SK-N-SH (cell line): ENCODE results near the gene EDA.

Experiments used
- EP300 ChIP-seq, 2 experiments: IDR thresholded peaks; 2 replicates each; pipeline versions ENCODE4 v1.4.0 to v1.6.1; 2012; ENCODE audit warnings: borderline replicate concordance in 1 of 2, low read depth in 1 of 2, low read length in 1 of 2
- FOXJ3 ChIP-seq: sonication (generic); formaldehyde crosslinking; IDR thresholded peaks from 2 replicates; pipeline ENCODE4 v1.5.1; 2020; ENCODE audit warnings: mild to moderate bottlenecking, missing genetic modification reagents
- GABPA ChIP-seq: IDR thresholded peaks from 2 replicates; pipeline ENCODE4 v1.4.0; 2012; ENCODE audit warnings: low read depth, mild to moderate bottlenecking
- MXI1 ChIP-seq: IDR thresholded peaks from 2 replicates; pipeline ENCODE4 v1.6.1; 2012; ENCODE audit warnings: mild to moderate bottlenecking, low read depth, low read length, improper control_type of control experiment
- TF ChIP-seq, protein P1 (sequence below): fragments of 200-600 bp; sonication (generic); IDR thresholded peaks from 2 replicates; pipeline ENCODE4 v1.6.1; 2017; ENCODE audit warnings: antibody characterized with exemption, mild to moderate bottlenecking, moderate library complexity
- TF ChIP-seq, protein P2 (sequence below): IDR thresholded peaks from 2 replicates; pipeline ENCODE4 v1.6.1; 2012; ENCODE audit warnings: mild to moderate bottlenecking, low read depth, low read length, moderate library complexity
- TF ChIP-seq, protein P3 (sequence below): IDR thresholded peaks from 2 replicates; pipeline ENCODE4 v1.4.0; 2012; ENCODE audit warnings: low read depth, borderline replicate concordance
- TF ChIP-seq, protein P4 (sequence below): IDR thresholded peaks from 2 replicates; pipeline ENCODE4 v1.4.0; 2012; ENCODE audit warnings: low read depth, borderline replicate concordance

DNA sequence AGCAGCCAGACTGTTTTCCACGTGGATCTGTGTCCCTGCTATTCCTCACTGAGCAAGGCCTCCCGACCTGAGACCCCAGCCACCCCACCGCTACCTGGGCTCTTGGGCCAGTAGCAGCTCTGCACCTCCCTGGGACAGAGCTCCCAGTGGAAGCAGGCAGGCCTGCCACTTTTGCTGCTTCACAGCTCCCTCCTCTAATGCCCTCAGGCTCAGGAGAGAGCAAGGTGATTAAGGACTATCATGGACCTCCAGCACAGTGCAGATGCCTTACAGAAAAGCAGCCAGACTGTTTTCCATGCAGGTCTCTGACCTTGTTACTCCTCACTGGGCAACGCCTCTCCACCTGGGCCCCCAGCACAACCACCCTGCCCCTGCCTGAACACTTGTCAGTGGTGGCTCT lies 396.8 kb downstream of the EDA start:
- TF ChIP-seq, protein P1, sequence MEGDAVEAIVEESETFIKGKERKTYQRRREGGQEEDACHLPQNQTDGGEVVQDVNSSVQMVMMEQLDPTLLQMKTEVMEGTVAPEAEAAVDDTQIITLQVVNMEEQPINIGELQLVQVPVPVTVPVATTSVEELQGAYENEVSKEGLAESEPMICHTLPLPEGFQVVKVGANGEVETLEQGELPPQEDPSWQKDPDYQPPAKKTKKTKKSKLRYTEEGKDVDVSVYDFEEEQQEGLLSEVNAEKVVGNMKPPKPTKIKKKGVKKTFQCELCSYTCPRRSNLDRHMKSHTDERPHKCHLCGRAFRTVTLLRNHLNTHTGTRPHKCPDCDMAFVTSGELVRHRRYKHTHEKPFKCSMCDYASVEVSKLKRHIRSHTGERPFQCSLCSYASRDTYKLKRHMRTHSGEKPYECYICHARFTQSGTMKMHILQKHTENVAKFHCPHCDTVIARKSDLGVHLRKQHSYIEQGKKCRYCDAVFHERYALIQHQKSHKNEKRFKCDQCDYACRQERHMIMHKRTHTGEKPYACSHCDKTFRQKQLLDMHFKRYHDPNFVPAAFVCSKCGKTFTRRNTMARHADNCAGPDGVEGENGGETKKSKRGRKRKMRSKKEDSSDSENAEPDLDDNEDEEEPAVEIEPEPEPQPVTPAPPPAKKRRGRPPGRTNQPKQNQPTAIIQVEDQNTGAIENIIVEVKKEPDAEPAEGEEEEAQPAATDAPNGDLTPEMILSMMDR: no peak
- TF ChIP-seq, protein P2, sequence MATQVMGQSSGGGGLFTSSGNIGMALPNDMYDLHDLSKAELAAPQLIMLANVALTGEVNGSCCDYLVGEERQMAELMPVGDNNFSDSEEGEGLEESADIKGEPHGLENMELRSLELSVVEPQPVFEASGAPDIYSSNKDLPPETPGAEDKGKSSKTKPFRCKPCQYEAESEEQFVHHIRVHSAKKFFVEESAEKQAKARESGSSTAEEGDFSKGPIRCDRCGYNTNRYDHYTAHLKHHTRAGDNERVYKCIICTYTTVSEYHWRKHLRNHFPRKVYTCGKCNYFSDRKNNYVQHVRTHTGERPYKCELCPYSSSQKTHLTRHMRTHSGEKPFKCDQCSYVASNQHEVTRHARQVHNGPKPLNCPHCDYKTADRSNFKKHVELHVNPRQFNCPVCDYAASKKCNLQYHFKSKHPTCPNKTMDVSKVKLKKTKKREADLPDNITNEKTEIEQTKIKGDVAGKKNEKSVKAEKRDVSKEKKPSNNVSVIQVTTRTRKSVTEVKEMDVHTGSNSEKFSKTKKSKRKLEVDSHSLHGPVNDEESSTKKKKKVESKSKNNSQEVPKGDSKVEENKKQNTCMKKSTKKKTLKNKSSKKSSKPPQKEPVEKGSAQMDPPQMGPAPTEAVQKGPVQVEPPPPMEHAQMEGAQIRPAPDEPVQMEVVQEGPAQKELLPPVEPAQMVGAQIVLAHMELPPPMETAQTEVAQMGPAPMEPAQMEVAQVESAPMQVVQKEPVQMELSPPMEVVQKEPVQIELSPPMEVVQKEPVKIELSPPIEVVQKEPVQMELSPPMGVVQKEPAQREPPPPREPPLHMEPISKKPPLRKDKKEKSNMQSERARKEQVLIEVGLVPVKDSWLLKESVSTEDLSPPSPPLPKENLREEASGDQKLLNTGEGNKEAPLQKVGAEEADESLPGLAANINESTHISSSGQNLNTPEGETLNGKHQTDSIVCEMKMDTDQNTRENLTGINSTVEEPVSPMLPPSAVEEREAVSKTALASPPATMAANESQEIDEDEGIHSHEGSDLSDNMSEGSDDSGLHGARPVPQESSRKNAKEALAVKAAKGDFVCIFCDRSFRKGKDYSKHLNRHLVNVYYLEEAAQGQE: no peak
- TF ChIP-seq, protein P3, sequence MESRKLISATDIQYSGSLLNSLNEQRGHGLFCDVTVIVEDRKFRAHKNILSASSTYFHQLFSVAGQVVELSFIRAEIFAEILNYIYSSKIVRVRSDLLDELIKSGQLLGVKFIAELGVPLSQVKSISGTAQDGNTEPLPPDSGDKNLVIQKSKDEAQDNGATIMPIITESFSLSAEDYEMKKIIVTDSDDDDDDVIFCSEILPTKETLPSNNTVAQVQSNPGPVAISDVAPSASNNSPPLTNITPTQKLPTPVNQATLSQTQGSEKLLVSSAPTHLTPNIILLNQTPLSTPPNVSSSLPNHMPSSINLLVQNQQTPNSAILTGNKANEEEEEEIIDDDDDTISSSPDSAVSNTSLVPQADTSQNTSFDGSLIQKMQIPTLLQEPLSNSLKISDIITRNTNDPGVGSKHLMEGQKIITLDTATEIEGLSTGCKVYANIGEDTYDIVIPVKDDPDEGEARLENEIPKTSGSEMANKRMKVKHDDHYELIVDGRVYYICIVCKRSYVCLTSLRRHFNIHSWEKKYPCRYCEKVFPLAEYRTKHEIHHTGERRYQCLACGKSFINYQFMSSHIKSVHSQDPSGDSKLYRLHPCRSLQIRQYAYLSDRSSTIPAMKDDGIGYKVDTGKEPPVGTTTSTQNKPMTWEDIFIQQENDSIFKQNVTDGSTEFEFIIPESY: no peak
- no peak for TF ChIP-seq FOXJ3 (CRISPR knock-in tag)
- TF ChIP-seq EP300 (IDR thresholded peaks at IDR 0.05; ENCODE audit: borderline replicate concordance in 1 of 2, low read depth in 1 of 2, low read length in 1 of 2): no peak
- no peak for TF ChIP-seq GABPA
- no peak for TF ChIP-seq MXI1
- TF ChIP-seq, protein P4, sequence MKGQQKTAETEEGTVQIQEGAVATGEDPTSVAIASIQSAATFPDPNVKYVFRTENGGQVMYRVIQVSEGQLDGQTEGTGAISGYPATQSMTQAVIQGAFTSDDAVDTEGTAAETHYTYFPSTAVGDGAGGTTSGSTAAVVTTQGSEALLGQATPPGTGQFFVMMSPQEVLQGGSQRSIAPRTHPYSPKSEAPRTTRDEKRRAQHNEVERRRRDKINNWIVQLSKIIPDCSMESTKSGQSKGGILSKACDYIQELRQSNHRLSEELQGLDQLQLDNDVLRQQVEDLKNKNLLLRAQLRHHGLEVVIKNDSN: no peak
